Epithelial cell of proximal tubule (primary cell): Measurements from ENCODE around the gene ITK. TPM values are rescaled to one million over a fixed set of nuclear protein-coding genes. Genes with fewer than 3 reads are reported as not detected.

ENCODE experiments used
- DNase-seq: peaks from one replicate; pipeline ENCODE4 v3.0.0-alpha.2; 2011; ENCODE audit warnings: low read depth
- H3K4me3 ChIP-seq: 2 replicates; pipeline ENCODE4 v1.5.1; 2011; ENCODE audit warnings: low read depth, mild to moderate bottlenecking, low read length
- CTCF ChIP-seq: conservative IDR thresholded peaks from 2 replicates; pipeline ENCODE4 v1.5.1; 2012; ENCODE audit warnings: low read depth, mild to moderate bottlenecking, low read length
- total RNA-seq: library from RNA; depleted of rRNA; stranded (reverse); fragments of >200 nt; gene quantifications from 2 replicates; pipeline ENCODE4 v1.2.3, GENCODE V29; 2015

The ITK gene
- total RNA-seq, result 0.29 TPM in 1 of 2 replicates, not detected in the other

- no peak for TF ChIP-seq CTCF
- no peak for DNase-seq
- H3K4me3 ChIP-seq, result no peak within 1 kb of the TSS
These were observed at the start of gene ITK for GRCh38 chr5:157180374-157181264. ITK (plus strand) TSS chr5:157180840; CDS start chr5:157180978, 138 bp downstream.

GRCh38 chr5:157130925-157131324 lies 49.7 kb upstream of the ITK start:
- no peak for DNase-seq
- no peak for TF ChIP-seq CTCF
- no peak overlapping the region for H3K4me3 ChIP-seq

GRCh38 chr5:157132281-157132612 lies 48.4 kb upstream of the ITK start:
- DNase-seq, result no peak
- TF ChIP-seq CTCF, result no peak

GRCh38 chr5:157137691-157138090 lies 42.9 kb upstream of the ITK start:
- DNase-seq, result no peak
- TF ChIP-seq CTCF, result no peak
- H3K4me3 ChIP-seq, result no peak overlapping the region

More at GRCh38 chr5:157132281-157132612, 48.4 kb upstream of the ITK start:
- H3K4me3 ChIP-seq, result no peak overlapping the region

GRCh38 chr5:157142317-157143126 lies 38.1 kb upstream of the ITK start, which contains the start of gene MED7:
MED7 (minus strand) TSS chr5:157142865; CDS start chr5:157139431, 3,434 bp downstream.
- no peak for TF ChIP-seq CTCF
- H3K4me3 ChIP-seq, result peak within 1 kb of the TSS; percentile 96
- DNase-seq, result peak; percentile 97

GRCh38 chr5:157143127-157143971 lies 37.3 kb upstream of the ITK start:
- TF ChIP-seq CTCF, result no peak
- no peak for DNase-seq
- peak overlapping the region; percentile 96 for H3K4me3 ChIP-seq
